ENCODE results near the gene ARID5A. TPM values are rescaled to one million over a fixed set of nuclear protein-coding genes. Genes with fewer than 3 reads are reported as not detected.

The ARID5A gene
- total and polyA plus RNA-seq, 2 of the 13 experiments (the other 11 are each of a cell fraction or from before 2014, with no cell fraction given), result 6.0 to 9.5 TPM

DNA sequence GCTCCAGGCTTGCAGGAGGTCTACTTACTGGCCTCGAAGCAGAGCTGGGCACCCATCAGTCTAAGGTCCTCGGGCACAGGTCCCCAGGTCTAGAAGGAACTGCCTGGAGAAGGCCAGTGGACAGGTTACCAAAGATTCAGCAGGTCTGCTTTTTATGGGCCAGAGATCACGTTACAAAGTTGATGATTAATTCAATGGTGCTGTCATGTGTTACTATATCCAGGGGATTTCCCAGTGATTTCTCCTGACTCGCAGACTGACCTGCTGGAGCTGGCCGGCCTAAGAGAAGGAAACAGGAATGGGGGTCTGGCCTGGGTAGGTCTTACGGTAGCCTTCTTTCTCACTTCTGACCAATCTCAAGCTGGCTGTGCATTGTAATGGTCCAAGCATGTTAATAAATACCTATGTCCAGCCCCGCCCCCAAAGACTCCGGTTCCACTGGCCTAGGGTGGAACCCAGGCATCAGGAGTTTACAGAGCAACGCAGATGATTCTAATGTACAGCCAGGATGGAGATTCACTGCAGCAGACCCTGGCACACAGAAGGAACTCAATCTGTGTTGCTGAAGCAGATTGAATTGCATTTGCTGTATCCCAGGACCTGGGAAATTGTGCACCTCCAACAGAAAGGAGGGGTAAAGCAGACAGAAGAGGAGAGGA, 31.2 kb upstream of the ARID5A start, which contains the start of gene NEURL3 (continued):
- no peak for TF ChIP-seq IKZF4 (CRISPR knock-in tag; IDR thresholded peaks at IDR 0.05; ENCODE audit: borderline replicate concordance, low read depth, not compliant biosample characterization)
- 0 out of 2 replicates have a peak, but pooled peaks have one; percentile 17 for TF ChIP-seq ZNF331 (CRISPR knock-in tag; IDR thresholded peaks at IDR 0.05)

- no peak for FAIRE-seq
- WGBS (ENCODE audit: low lambda C conversion rate), result 0% methylated on average over 3 of the region's 8 CpGs
- TF ChIP-seq CEBPB (IDR thresholded peaks at IDR 0.05; ENCODE audit: borderline replicate concordance, low read depth, low read length) (peak; percentile 32; the same call in 1 of the 2 replicates), ZNF329 (CRISPR knock-in tag; IDR thresholded peaks at IDR 0.05; ENCODE audit: low read depth) (no peak), ZNF687 (CRISPR knock-in tag; IDR thresholded peaks at IDR 0.05) (peak; percentile 22; the same call in 1 of the 2 replicates), GLI4 (CRISPR knock-in tag; IDR thresholded peaks at IDR 0.05; ENCODE audit: borderline replicate concordance) (no peak), FOSL1 (CRISPR knock-in tag; IDR thresholded peaks at IDR 0.05; ENCODE audit: borderline replicate concordance) (no peak), RFX5 (IDR thresholded peaks at IDR 0.05; ENCODE audit: low read depth, low read length) (no peak)
- TF ChIP-seq, protein P1, sequence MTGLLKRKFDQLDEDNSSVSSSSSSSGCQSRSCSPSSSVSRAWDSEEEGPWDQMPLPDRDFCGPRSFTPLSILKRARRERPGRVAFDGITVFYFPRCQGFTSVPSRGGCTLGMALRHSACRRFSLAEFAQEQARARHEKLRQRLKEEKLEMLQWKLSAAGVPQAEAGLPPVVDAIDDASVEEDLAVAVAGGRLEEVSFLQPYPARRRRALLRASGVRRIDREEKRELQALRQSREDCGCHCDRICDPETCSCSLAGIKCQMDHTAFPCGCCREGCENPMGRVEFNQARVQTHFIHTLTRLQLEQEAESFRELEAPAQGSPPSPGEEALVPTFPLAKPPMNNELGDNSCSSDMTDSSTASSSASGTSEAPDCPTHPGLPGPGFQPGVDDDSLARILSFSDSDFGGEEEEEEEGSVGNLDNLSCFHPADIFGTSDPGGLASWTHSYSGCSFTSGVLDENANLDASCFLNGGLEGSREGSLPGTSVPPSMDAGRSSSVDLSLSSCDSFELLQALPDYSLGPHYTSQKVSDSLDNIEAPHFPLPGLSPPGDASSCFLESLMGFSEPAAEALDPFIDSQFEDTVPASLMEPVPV (CRISPR knock-in tag; IDR thresholded peaks at IDR 0.05), result no peak
Observed at GRCh38 chr2:96506016-96506906, 30.3 kb upstream of the ARID5A start.

More at GRCh38 chr2:96506016-96506906, 30.3 kb upstream of the ARID5A start:
- POLR2A ChIA-PET, result interaction anchor here (1.9 kb wide), 1 partner anchor 99 kb away, joined by 4 read pairs; no protein-coding TSS in a partner anchor
- Histone ChIP-seq H2AFZ (ENCODE audit: low read length) (no peak overlapping the region), H3K4me1 (ENCODE audit: insufficient read depth, low read length) (peaks cover 79% of the 10 kb centered on the region), H3K4me3 (replicated peaks in 1 of 3; ENCODE audit: insufficient read depth in 1 of 3, low read depth in 2 of 3, low read length in 3 of 3) (no peak overlapping the region), H3K9me3 (ENCODE audit: low read length) (no peaks in the 10 kb centered on the region), H3K79me2 (ENCODE audit: insufficient read depth, low read length) (no peaks in the 10 kb centered on the region), H3K27ac (ENCODE audit: extremely low read length, insufficient read depth, low read length) (no peak overlapping the region), H3K4me2 (ENCODE audit: low read depth, low read length) (peak overlapping the region; percentile 77), H4K20me1 (ENCODE audit: insufficient read depth, low read length) (no peaks in the 10 kb centered on the region), H3K27me3 (ENCODE audit: control insufficient read depth in 1 of 2, insufficient read depth in 2 of 2, low read length in 2 of 2) (peaks cover 0 to 19% of the 10 kb centered on the region in 2 experiments; a peak in 3 of 5 replicates), H3K9ac (ENCODE audit: insufficient read depth, low read depth, low read length) (no peak overlapping the region), H3K36me3 (replicated peaks in 1 of 2; ENCODE audit: control insufficient read depth in 1 of 2, insufficient read depth in 2 of 2, low read length in 2 of 2) (no peaks in the 10 kb centered on the region)
- no TSS peak for BruUV-seq (replicated peaks)
- CTCF ChIA-PET (ENCODE audit: low intra/inter-chr PET ratio, low total read pairs), result no interaction called here
- ATAC-seq (no peak), DNase-seq (ENCODE audit: low spot score) (no peak)
- intact Hi-C loops (cut with micrococcal nuclease; ENCODE audit: unreplicated experiment), result loop anchor here (5.0 kb wide), 1 partner anchor 254 kb away; no protein-coding TSS in a partner anchor
- in situ Hi-C loops (cut with HindIII; ENCODE audit: extremely low pct_ligation_motif_present, low pct_unique_long_range_greater_than_20kb), result loop anchor here (5.0 to 25.0 kb wide), 2 partner anchors 99 to 369 kb away; partner anchors contain the start of genes ASTL and DUSP2
